Measurements from ENCODE around the gene TMEM184A.
A peak's percentile ranks its signal among the peaks of the same experiment; 100 is the strongest.

Gene TMEM184A
- total RNA-seq, result 0 to 0.07 reads per million in 2 donors

- DNase-seq, result peak in 2 of 5 experiments; percentile 34 to 54
Observed at GRCh38 chr7:1555813-1556543, at the start of gene TMEM184A. Gene TMEM184A, minus strand, starts transcription at chr7:1556205. Its CDS starts 721 bp downstream, at chr7:1555484.

- no peak for DNase-seq
Observed at GRCh38 chr7:1604383-1604782, 48.4 kb upstream of the TMEM184A start.

- DNase-seq, result no peak
Observed at GRCh38 chr7:1603346-1604225, 47.6 kb upstream of the TMEM184A start.

GRCh38 chr7:1602386-1602785, 46.4 kb upstream of the TMEM184A start:
- no peak for DNase-seq

DNA sequence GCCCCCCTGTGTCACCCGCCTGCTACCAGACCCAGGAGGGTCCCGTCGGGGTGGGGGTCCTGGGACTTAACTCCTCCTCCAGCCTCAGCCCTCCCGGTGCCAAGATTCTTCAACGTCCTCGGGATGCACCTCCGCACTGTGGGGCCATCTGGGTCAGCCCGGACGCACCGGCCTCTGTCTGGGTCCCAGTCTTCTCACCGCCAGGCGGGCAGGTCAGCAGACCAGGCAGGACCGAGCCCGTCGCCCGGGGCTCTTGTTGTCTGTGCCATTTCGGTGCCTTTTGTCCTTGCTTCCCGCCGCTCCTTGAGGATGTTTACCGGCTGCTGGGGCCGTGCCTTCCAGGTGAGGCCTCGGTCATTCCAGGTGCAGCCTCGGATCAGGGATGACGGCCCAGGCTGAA, 46.0 kb upstream of the TMEM184A start:
- no peak for DNase-seq

DNA sequence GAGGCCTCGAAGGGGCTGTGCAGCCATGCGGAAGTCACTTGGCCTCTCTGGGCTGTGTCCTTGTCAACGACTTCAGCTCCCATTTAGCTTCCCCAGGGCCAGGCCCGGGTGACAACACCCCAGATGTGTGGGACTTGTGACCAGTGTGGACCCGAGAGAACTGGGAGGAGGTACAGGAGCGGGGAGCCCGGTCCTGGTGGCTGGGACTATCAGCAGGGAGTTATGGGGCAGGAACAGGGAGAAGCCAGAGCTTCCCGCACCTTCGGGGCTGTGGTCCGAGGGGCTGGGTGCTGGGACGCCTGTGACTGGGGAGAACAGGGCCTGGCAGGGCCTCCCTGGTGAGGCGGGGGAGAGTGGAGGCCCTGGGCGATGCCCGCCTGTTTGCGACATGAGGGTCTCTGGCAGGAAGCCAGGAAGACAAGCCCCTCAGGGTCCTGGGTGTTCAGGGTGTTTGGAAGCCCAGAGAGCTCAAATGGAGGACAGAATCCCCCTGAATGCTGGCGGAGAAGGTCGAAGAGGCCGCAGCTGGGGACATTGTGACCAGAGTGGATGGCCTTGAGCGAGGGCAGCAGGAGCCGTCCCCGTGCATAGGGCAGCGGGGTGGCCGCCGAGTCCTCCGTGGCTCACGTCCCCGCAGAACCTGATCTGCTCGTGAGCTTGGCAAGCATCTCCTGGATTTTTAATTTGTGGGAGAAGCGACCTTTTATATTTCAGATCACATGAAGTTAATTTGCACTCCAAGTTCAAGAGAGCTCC, 43.8 kb upstream of the TMEM184A start:
- no peak for DNase-seq

GRCh38 chr7:1598961-1599639, 43.1 kb upstream of the TMEM184A start:
- no peak for DNase-seq

DNA sequence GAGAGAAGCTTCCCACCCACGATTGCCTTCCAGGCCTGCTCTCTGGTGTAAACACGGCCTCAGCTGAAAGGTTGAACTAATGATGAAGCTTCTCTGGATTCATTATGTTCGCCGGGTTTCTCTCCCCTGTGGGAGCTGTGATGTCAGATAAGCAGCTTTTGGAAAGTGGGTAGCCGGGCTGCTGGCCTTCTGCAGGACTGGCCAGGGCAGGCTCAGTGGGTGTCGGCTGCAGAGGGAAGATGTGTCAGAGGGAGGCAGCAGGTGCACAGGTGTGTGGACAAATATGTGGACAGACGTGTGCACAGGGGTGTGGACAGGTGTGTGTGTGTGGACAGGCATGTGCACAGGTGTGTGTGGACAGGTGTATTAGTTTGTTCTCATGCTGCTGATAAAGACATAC, 42.3 kb upstream of the TMEM184A start:
- no peak for DNase-seq

DNA sequence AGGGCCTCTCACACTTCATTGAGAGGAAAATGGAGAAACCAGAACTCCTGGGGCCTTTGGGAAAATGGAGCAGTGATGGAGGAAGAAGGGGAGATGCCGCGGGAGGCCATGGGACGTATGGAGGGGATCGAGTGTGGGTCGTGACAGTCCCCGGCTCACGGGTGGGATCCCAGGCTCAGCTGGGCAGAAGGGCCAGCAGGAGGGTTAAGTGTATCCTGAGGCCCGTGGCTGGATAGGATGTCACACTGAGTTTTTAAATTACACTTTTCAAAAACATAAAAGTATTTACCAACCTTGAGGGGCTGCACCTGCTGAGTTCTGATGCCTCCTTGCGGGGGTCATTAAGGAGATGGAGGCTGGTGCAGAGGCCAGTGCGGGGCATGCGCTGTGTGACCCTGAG, 41.8 kb upstream of the TMEM184A start:
- no peak for DNase-seq

DNA sequence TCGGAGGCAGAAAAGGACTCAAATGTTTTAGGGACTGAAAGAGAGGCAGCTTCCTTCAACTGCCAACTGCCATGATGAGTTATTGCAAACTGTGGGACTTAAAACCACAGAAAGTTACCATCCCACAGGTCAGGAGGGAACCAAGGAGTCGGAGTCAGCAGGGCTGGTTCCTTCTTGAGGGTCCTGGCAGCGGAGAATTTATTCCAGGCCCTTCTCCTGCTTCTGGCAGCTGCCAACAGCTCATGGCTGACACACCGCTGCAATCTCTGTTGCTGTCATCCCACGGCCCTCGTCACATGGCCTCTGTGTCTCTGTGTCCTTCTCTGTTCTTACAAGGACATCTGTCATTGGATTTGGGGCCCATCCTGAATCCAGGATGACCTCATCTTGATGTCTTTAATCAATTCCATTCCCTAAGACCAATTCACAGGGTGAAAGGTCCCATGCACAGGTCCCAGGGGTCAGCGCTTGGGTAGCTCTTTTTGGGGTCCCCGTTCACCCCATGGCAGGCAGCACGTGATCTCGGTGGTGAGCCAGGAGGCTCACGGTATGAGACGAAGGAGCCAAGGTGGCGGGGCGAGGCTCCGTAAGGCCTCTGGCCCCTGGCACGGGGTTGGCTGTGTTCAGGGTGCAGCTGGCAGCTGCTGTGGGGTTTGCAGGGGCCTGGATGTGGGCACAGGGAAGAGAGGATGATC, 41.2 kb upstream of the TMEM184A start:
- no peak for DNase-seq

GRCh38 chr7:1596181-1597043, 40.4 kb upstream of the TMEM184A start:
- no peak for DNase-seq

- DNase-seq, result no peak
Observed at GRCh38 chr7:1595636-1596035, 39.6 kb upstream of the TMEM184A start.

DNA sequence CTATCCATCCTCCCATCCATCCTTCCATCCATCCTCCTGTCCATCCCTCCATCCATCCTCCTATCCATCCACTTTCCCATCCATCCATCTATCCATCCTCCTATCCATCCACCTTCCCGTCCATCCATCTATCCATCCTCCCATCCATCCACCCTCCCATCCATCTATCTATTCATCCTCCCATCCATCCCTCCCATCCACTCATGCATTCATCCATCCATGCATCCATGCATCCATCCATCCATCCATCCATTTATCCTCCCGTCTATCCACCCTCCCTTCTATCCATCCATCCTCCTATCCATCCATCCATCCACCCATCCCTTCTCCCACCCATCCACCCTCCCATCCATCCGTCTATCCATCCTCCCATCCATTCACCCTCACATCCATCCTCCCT, 39.0 kb upstream of the TMEM184A start:
- no peak for DNase-seq

GRCh38 chr7:1593904-1594421, 38.0 kb upstream of the TMEM184A start:
- DNase-seq, result no peak

DNA sequence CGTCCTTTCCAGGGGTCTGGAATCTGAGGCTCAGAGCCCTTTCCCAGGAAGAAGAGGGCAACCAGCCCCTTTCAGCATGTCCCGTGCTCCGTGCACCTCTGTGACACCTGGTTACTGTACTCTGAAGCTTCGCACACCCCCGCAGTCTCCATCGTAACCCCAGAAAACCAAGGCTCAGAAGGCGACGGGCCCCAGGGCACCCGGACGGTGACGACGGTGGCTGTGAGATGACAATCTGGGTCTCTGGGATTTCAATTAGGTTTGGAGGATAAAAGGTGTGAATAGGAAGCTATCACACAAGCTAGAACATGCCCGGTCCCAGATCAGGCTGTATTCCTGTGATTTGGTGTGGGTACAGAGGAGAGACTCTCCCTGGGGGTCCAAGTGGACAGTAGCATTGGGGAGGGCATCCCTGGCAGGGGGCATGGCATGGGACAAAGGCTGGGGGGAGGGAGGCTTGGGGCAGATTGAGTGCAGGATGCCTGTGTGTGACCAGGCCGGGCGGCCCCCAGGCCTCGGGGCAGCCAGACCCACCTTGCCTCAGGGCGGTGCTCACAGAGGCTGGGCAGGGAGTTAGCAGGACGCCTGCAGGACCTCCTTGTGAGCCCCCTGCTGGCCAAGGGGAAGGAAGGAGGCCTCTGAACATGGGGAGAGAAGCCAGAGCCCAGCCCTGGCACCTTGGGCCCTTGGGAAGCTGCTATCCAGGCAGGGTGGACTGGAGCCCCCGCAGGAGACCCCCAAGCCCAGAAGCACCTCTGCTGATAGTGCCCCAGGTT, 37.3 kb upstream of the TMEM184A start:
- DNase-seq, result no peak

DNA sequence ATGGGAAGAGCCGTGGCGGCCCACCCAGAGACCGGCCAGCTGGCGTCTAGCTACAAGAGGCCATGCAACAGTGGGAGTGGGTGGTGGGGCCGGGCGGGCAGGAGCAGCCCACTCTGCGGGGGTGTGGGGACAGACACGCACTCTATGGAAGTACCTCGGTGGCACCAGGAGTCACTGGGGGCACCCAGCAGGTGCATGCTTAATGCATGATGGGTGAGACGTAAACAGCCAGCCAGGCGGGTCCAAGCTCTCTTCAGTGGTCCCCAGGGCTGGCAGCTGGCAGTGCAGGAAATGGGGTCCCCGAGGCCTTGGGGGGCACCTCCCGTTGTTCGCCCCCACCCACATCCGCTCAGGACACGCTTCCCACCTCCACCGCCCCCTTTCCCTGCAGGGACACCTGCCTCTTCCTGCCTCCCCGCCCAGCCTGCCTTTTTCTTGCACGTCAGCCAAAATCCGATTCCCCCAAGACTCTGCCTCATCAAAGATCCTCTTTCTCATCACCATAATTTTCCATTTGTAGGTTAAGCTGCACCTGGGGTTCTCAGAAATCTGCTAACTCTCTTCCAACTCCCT, 36.4 kb upstream of the TMEM184A start:
- DNase-seq, result no peak

GRCh38 chr7:1591876-1592275, 35.9 kb upstream of the TMEM184A start:
- no peak for DNase-seq

GRCh38 chr7:1591396-1591795, 35.4 kb upstream of the TMEM184A start:
- no peak for DNase-seq

GRCh38 chr7:1590887-1591286, 34.9 kb upstream of the TMEM184A start:
- DNase-seq, result no peak

- DNase-seq, result no peak
Observed at GRCh38 chr7:1590476-1590875, 34.5 kb upstream of the TMEM184A start.
